Mesenchymal stem cell (in vitro differentiated cells and primary cell): ENCODE data around the gene FSTL4.

Experiments used
- DNase-seq: peaks from one replicate; pipeline ENCODE4 v3.0.0-alpha.2; 2013
- H2AFZ ChIP-seq: one replicate; pipeline ENCODE4 v1.6.1; 2013; ENCODE audit warnings: low read depth, mild to moderate bottlenecking, control low read depth, inconsistent platforms, low read length, moderate library complexity
- H2AK5ac ChIP-seq: 2 replicates; pipeline ENCODE4 v1.6.1; 2013; ENCODE audit warnings: low read length, moderate library complexity, mild to moderate bottlenecking, inconsistent platforms; ENCODE audit not compliant: severe bottlenecking
- H2BK120ac ChIP-seq: one replicate; pipeline ENCODE4 v1.6.1; 2013; ENCODE audit warnings: low read depth, mild to moderate bottlenecking, inconsistent platforms, low read length, moderate library complexity
- H2BK12ac ChIP-seq, 2 experiments: one replicate each; pipeline ENCODE4 v1.6.1; 2013; ENCODE audit warnings: inconsistent platforms in 2 of 2, low read length in 2 of 2, mild to moderate bottlenecking in 2 of 2, moderate library complexity in 2 of 2, control low read depth in 1 of 2
- H2BK15ac ChIP-seq: one replicate; pipeline ENCODE4 v1.6.1; 2013; ENCODE audit warnings: mild to moderate bottlenecking, low read depth, inconsistent platforms; ENCODE audit not compliant: poor library complexity, severe bottlenecking
- H2BK5ac ChIP-seq: 2 replicates; pipeline ENCODE4 v1.6.1; 2013; ENCODE audit warnings: low read depth, mild to moderate bottlenecking, low read length, control low read depth, inconsistent platforms; ENCODE audit not compliant: poor library complexity, severe bottlenecking
- H3K14ac ChIP-seq, 2 experiments: one replicate each; pipeline ENCODE4 v1.6.1; 2013; ENCODE audit warnings: inconsistent platforms in 2 of 2, low read length in 2 of 2, control low read depth in 1 of 2, mild to moderate bottlenecking in 1 of 2, moderate library complexity in 1 of 2
- H3K18ac ChIP-seq, 2 experiments: one replicate each; pipeline ENCODE4 v1.6.1; 2013; ENCODE audit warnings: inconsistent platforms in 2 of 2, low read length in 2 of 2, control low read depth in 1 of 2, low read depth in 1 of 2, mild to moderate bottlenecking in 1 of 2
- H3K23ac ChIP-seq, 2 experiments: one replicate each; pipeline ENCODE4 v1.6.1; 2013; ENCODE audit warnings: inconsistent platforms in 2 of 2, low read length in 2 of 2, mild to moderate bottlenecking in 2 of 2, moderate library complexity in 2 of 2, control low read depth in 1 of 2
- H3K27ac ChIP-seq: 2 replicates; pipeline ENCODE4 v1.5.1; 2013; ENCODE audit warnings: mild to moderate bottlenecking, moderate library complexity, low read length, control low read depth, inconsistent platforms; ENCODE audit not compliant: poor library complexity, severe bottlenecking
- H3K27me3 ChIP-seq, 2 experiments: 2 replicates each; pipeline versions ENCODE4 v1.6.1 to v1.7.0; 2013; ENCODE audit warnings: low read length in 2 of 2, mild to moderate bottlenecking in 2 of 2, moderate library complexity in 2 of 2, control low read depth in 1 of 2, inconsistent platforms in 1 of 2; ENCODE audit not compliant: control insufficient read depth in 1 of 2, insufficient read depth in 1 of 2
- H3K36me3 ChIP-seq, 2 experiments: 2 replicates each; pipeline versions ENCODE4 v1.6.1 to v1.7.0; 2013; ENCODE audit warnings: low read length in 2 of 2, control low read depth in 1 of 2, inconsistent platforms in 1 of 2, low read depth in 1 of 2, mild to moderate bottlenecking in 1 of 2; ENCODE audit not compliant: insufficient read depth in 2 of 2, control insufficient read depth in 1 of 2
- H3K4ac ChIP-seq, 2 experiments: one replicate each; pipeline ENCODE4 v1.6.1; 2013; ENCODE audit warnings: inconsistent platforms in 2 of 2, low read length in 2 of 2, mild to moderate bottlenecking in 2 of 2, moderate library complexity in 2 of 2, control low read depth in 1 of 2, low read depth in 1 of 2
- H3K4me1 ChIP-seq: 2 replicates; pipeline ENCODE4 v1.6.1; 2013; ENCODE audit warnings: low read depth, low read length, control low read depth; ENCODE audit not compliant: control insufficient read depth, insufficient read depth
- H3K4me2 ChIP-seq: 2 replicates; pipeline ENCODE4 v1.6.1; 2013; ENCODE audit warnings: low read length, mild to moderate bottlenecking, inconsistent platforms; ENCODE audit not compliant: poor library complexity, severe bottlenecking
- H3K4me3 ChIP-seq, 2 experiments: 2 replicates each; pipeline versions ENCODE4 v1.5.1 to v1.7.0; 2013; ENCODE audit warnings: low read length in 2 of 2, mild to moderate bottlenecking in 2 of 2, control low read depth in 1 of 2, low read depth in 1 of 2; ENCODE audit not compliant: insufficient read depth in 1 of 2
- H3K79me1 ChIP-seq: replicated peaks from 2 replicates; pipeline ENCODE4 v1.6.1; 2013; ENCODE audit warnings: mild to moderate bottlenecking, control low read depth, low read length, inconsistent platforms; ENCODE audit not compliant: poor library complexity, severe bottlenecking
- H3K9ac ChIP-seq: 2 replicates; pipeline ENCODE4 v1.7.0; 2013; ENCODE audit warnings: mild to moderate bottlenecking, low read length, moderate library complexity
- H3K9me3 ChIP-seq: 2 replicates; pipeline ENCODE4 v1.7.0; 2013; ENCODE audit warnings: mild to moderate bottlenecking, low read length; ENCODE audit not compliant: control insufficient read depth
- H4K8ac ChIP-seq: one replicate; pipeline ENCODE4 v1.6.1; 2013; ENCODE audit warnings: inconsistent platforms, mild to moderate bottlenecking, low read length, moderate library complexity
- H4K91ac ChIP-seq: one replicate; pipeline ENCODE4 v1.6.1; 2013; ENCODE audit warnings: mild to moderate bottlenecking, low read length, inconsistent platforms
- WGBS: methylation state at CpG from one replicate; pipeline ENCODE4 v1.1.7; 2013; ENCODE audit warnings: mixed read lengths; 5-methylcytosine and 5-hydroxymethylcytosine counted together

FSTL4 gene

GRCh38 chr5:133274597-133274935 is 337.8 kb downstream of the FSTL4 start:
- Histone ChIP-seq H3K23ac (no peak overlapping the region), H3K79me1 (no peaks in the 10 kb centered on the region), H4K91ac (no peak overlapping the region), H2BK15ac (no peak overlapping the region), H3K4me3 (no peak overlapping the region), H3K27me3 (peaks cover 6 to 47% of the 10 kb centered on the region in 2 experiments), H3K27ac (no peak overlapping the region), H3K9me3 (no peaks in the 10 kb centered on the region), H3K14ac (no peak overlapping the region), H2BK12ac (no peak overlapping the region), H2AFZ (no peak overlapping the region), H4K8ac (no peak overlapping the region), H2BK120ac (no peak overlapping the region), H3K18ac (no peak overlapping the region), H3K9ac (no peak overlapping the region), H3K4me1 (peaks cover 8% of the 10 kb centered on the region), H2AK5ac (no peak overlapping the region), H3K36me3 (no peaks in the 10 kb centered on the region), H3K4me2 (no peak overlapping the region), H3K4ac (no peak overlapping the region), H2BK5ac (no peak overlapping the region)
- WGBS, result 73% methylated on average over 2 of the region's 5 CpGs
- no peak for DNase-seq

GRCh38 chr5:133273661-133274596 is 338.4 kb downstream of the FSTL4 start:
- no peak overlapping the region for H3K18ac ChIP-seq
- no peak overlapping the region for H4K91ac ChIP-seq
- 57% methylated on average over 8 of the region's 8 CpGs for whole genome bisulfite sequencing
- no peaks in the 10 kb centered on the region for H3K9me3 ChIP-seq
- H3K23ac ChIP-seq, result no peak overlapping the region
- H3K27me3 ChIP-seq, result peaks cover 6 to 46% of the 10 kb centered on the region in 2 experiments
- H3K79me1 ChIP-seq, result no peaks in the 10 kb centered on the region
- no peak overlapping the region for H2AFZ ChIP-seq
- H3K4ac ChIP-seq, result no peak overlapping the region
- no peak overlapping the region for H3K14ac ChIP-seq
- H2BK5ac ChIP-seq, result no peak overlapping the region
- H3K9ac ChIP-seq, result no peak overlapping the region
- no peaks in the 10 kb centered on the region for H3K36me3 ChIP-seq
- no peak overlapping the region for H3K4me3 ChIP-seq
- H2BK120ac ChIP-seq, result no peak overlapping the region
- no peak overlapping the region for H3K27ac ChIP-seq
- no peak overlapping the region for H3K4me2 ChIP-seq
- H2BK15ac ChIP-seq, result no peak overlapping the region
- no peak overlapping the region for H2BK12ac ChIP-seq
- peaks cover 8% of the 10 kb centered on the region for H3K4me1 ChIP-seq
- H2AK5ac ChIP-seq, result no peak overlapping the region
- no peak overlapping the region for H4K8ac ChIP-seq
- peak; percentile 21 for DNase-seq

- H3K23ac ChIP-seq, result no peak overlapping the region
- peaks cover 14 to 44% of the 10 kb centered on the region in 2 experiments for H3K27me3 ChIP-seq
- H4K8ac ChIP-seq, result no peak overlapping the region
- no peak overlapping the region for H3K27ac ChIP-seq
- no peak overlapping the region for H2BK12ac ChIP-seq
- no peak overlapping the region for H3K4me2 ChIP-seq
- no peak overlapping the region for H2AK5ac ChIP-seq
- H3K4ac ChIP-seq, result no peak overlapping the region
- no peak for DNase-seq
- H3K9me3 ChIP-seq, result no peaks in the 10 kb centered on the region
- no peak overlapping the region for H3K18ac ChIP-seq
- no peaks in the 10 kb centered on the region for H3K79me1 ChIP-seq
- no peak overlapping the region for H2BK5ac ChIP-seq
- no peak overlapping the region for H3K14ac ChIP-seq
- H4K91ac ChIP-seq, result no peak overlapping the region
- H3K36me3 ChIP-seq, result no peaks in the 10 kb centered on the region
- H3K4me3 ChIP-seq, result no peak overlapping the region
- 98% methylated on average over 15 of the region's 16 CpGs for WGBS
- H3K9ac ChIP-seq, result no peak overlapping the region
- no peak overlapping the region for H2BK120ac ChIP-seq
- H3K4me1 ChIP-seq, result peaks cover 8% of the 10 kb centered on the region
- no peak overlapping the region for H2BK15ac ChIP-seq
- no peak overlapping the region for H2AFZ ChIP-seq
Observed at GRCh38 chr5:133272345-133272744, 340.0 kb downstream of the FSTL4 start.

GRCh38 chr5:133271606-133272005 is 340.7 kb downstream of the FSTL4 start:
- 86% methylated on average over 3 of the region's 5 CpGs for WGBS

More at GRCh38 chr5:133271606-133272005, 340.7 kb downstream of the FSTL4 start:
- H2BK15ac ChIP-seq, result no peak overlapping the region
- H3K27ac ChIP-seq, result no peak overlapping the region
- no peak overlapping the region for H2BK120ac ChIP-seq
- H4K8ac ChIP-seq, result no peak overlapping the region
- no peak overlapping the region for H2BK12ac ChIP-seq
- no peak overlapping the region for H3K14ac ChIP-seq
- H3K4me1 ChIP-seq, result peaks cover 8% of the 10 kb centered on the region
- no peak overlapping the region for H2BK5ac ChIP-seq
- H4K91ac ChIP-seq, result no peak overlapping the region
- no peaks in the 10 kb centered on the region for H3K79me1 ChIP-seq
- H2AFZ ChIP-seq, result no peak overlapping the region
- no peak overlapping the region for H3K9ac ChIP-seq
- H2AK5ac ChIP-seq, result no peak overlapping the region
- DNase-seq, result no peak
- no peaks in the 10 kb centered on the region for H3K9me3 ChIP-seq
- H3K4me2 ChIP-seq, result no peak overlapping the region
- H3K23ac ChIP-seq, result no peak overlapping the region
- no peak overlapping the region for H3K4me3 ChIP-seq
- no peak overlapping the region for H3K4ac ChIP-seq
- H3K36me3 ChIP-seq, result no peaks in the 10 kb centered on the region
- no peak overlapping the region for H3K18ac ChIP-seq
- peaks cover 21 to 48% of the 10 kb centered on the region in 2 experiments for H3K27me3 ChIP-seq
